ENCODE measurements around the gene TRAF4. TPM values are rescaled to one million over a fixed set of nuclear protein-coding genes. Genes with fewer than 3 reads are reported as not detected.

TRAF4 gene
- total RNA-seq, 1 donor from 2014 or later = 26.5 TPM

DNA sequence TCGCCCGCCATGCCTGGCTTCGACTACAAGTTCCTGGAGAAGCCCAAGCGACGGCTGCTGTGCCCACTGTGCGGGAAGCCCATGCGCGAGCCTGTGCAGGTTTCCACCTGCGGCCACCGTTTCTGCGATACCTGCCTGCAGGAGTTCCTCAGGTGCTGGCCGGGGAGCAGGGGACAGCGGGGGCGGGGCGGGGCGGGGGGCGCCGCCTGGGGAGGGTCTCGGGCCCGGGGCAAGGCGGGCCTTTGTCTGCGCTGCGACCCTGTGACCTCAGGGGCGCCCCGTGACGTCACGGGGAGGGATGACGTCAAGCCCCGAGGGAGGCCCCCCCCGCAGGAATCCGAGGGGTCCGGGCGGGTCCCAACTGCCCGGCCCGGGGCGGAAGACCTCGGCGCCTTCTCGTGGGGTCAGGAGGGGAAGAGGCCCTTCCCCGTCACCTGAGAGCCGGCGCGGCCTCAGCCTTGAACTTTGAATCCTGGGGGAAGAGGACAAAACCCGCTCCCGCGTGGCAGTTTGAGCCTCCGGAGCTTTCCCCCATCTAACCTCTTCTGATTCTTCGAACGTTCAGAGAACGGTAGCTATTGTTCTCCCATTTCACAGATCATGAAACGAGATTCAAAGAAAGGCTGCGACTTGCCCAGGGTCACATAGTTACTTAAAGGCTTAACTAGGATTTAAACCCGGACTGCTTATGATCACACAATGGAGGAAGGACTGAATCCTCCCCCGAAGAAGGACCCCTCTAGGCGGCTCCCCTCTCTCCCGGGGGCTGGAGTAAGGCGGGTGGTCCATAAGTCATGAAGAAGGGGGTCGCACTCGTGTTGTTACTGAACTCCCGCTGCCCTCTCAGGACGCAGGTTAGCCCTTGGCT lies 527 bp downstream of the TRAF4 start:
- no peaks in the 10 kb centered on the region for H3K27me3 ChIP-seq
- H3K36me3 ChIP-seq = peaks cover 0 to 16% of the 10 kb centered on the region in 2 donors
- H3K4me1 ChIP-seq = peaks cover 55% of the 10 kb centered on the region
- no peak for TF ChIP-seq CTCF (IDR thresholded peaks at IDR 0.05)
- TF ChIP-seq POLR2AphosphoS5 (IDR thresholded peaks at IDR 0.05; ENCODE audit: insufficient read depth in 1 of 2, low read depth in 1 of 2) = peak in 1 of 2 donors; percentile 64
- intact Hi-C loops (cut with DNase I) = no loop called here
- H3K4me3 ChIP-seq = peak overlapping the region; percentile 72 to 81
- no peak for DNase-seq (ENCODE audit: extremely low spot score in 2 of 2)
- no peaks in the 10 kb centered on the region for H3K9me3 ChIP-seq
- H3K27ac ChIP-seq = peak overlapping the region; percentile 95

DNA sequence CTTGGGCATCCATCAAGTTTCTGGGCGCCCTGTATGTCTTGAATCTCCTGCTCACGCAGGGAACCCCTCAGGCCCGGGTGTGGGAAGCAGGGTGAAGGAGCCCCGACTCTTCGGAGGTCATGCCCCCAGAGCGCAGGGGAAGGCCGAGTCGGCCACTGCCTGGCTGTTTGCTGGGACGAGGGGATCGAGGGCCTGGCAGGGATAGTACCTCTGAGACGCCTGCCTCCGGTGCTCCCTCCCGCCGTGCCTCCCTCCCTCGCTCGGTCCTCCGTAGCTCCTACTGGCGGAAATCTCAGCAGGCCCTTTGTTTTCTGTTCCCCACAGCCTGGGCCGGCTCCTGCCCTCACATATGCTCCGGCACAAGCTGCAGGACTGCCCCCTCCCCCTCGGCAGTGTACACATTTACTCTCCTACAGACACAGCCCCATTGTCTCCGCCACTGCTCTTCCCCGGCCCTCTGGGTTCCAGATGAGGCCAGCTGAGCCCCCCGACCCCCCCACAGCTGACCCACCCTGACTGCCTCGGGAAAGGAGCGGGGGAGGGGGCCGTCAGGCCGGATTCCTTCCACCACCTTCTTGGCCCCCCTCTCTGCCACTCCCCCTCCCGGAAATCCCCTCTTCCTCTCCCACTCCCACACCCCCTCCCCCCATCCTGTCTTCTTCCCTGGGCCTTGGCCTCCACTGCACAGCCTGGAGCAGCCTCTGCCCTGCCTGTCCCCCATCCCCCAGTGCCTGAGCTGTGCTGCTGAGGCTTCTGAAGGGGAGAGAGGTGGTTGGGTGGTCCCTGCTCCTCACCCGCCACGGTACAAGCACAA lies 1.4 kb downstream of the TRAF4 start:
- intact Hi-C loops (cut with DNase I) = no loop called here
- peak overlapping the region; percentile 72 to 81 for H3K4me3 ChIP-seq
- peaks cover 61% of the 10 kb centered on the region for H3K4me1 ChIP-seq
- peaks cover 0 to 16% of the 10 kb centered on the region in 2 donors for H3K36me3 ChIP-seq
- peak overlapping the region; percentile 95 for H3K27ac ChIP-seq
- no peak for DNase-seq (ENCODE audit: extremely low spot score in 2 of 2)
- H3K9me3 ChIP-seq = no peaks in the 10 kb centered on the region
- no peak for TF ChIP-seq POLR2A (IDR thresholded peaks at IDR 0.05)
- no peak for TF ChIP-seq CTCF (IDR thresholded peaks at IDR 0.05)
- TF ChIP-seq POLR2AphosphoS5 (IDR thresholded peaks at IDR 0.05; ENCODE audit: insufficient read depth in 1 of 2, low read depth in 1 of 2) = no peak
- no peaks in the 10 kb centered on the region for H3K27me3 ChIP-seq

DNA sequence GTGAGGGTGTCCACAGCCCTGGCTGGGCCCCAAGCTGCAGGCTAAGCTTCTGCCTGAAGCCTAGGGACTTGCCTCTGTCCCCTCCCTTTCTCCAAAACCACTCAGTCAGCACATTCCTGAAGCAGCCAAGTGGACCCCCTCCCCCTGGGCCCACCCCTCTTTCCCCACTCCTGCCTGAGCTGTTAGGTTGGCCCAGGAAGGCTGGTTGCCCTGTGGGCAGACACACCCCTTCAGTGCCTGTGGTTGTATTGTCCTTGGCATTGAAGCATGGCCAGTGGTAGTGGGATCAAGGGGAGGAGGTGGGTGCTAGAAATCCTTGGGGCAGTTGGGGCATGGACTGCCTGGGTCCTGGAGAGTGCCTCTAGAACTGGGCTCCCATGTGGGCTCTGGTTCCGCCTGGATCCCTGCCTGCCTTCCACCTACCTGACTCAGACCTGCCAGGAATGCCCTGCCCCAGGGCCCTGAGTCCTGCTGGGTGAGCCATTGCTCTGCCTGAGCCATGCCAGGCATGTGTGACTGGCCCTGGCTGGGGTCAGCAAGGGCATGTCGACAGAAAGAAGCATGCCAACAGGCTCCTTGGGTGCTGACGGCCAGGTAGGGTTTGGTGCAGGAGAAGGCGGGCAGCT lies 2.1 kb downstream of the TRAF4 start:
- no peak for DNase-seq (ENCODE audit: extremely low spot score in 2 of 2)
- Histone ChIP-seq H3K9me3 (no peaks in the 10 kb centered on the region), H3K27ac (peak overlapping the region; percentile 95), H3K4me1 (peaks cover 61% of the 10 kb centered on the region), H3K36me3 (peaks cover 0 to 16% of the 10 kb centered on the region in 2 donors), H3K27me3 (no peaks in the 10 kb centered on the region), H3K4me3 (peak overlapping the region; percentile 72 to 81)
- TF ChIP-seq POLR2AphosphoS5 (IDR thresholded peaks at IDR 0.05; ENCODE audit: insufficient read depth in 1 of 2, low read depth in 1 of 2) (no peak), POLR2A (IDR thresholded peaks at IDR 0.05) (no peak), CTCF (IDR thresholded peaks at IDR 0.05) (no peak)
- intact Hi-C loops (cut with DNase I) = no loop called here

DNA sequence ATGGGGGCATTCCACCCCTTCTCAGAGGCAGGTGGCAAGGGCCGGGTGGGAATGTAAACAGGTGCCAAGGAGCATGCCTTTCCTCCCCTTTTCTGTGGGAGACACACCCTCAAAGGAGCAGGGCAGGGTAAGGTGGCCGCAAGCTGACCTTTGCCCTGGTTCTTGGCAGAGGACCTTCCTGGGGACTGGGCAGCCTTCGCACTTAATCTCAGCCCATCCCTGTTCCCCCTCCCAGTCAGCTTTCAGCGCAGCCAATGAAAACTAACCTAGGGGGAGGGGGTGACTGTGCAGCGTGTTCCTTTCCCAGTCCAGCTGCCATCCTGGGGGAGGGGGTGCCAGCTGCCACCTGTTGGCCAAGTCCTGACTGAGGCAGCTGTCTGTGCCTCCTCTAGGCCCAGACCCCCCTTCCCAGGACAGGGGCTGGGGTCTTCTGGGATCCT lies 2.8 kb downstream of the TRAF4 start:
- no peak for DNase-seq (ENCODE audit: extremely low spot score in 2 of 2)
- no peak for TF ChIP-seq POLR2AphosphoS5 (IDR thresholded peaks at IDR 0.05; ENCODE audit: insufficient read depth in 1 of 2, low read depth in 1 of 2)
- no peak for TF ChIP-seq CTCF (IDR thresholded peaks at IDR 0.05)
- no peak for TF ChIP-seq POLR2A (IDR thresholded peaks at IDR 0.05)
- H3K27ac ChIP-seq = peak overlapping the region; percentile 95
- H3K36me3 ChIP-seq = peaks cover 0 to 16% of the 10 kb centered on the region in 2 donors
- intact Hi-C loops (cut with DNase I) = no loop called here
- no peaks in the 10 kb centered on the region for H3K27me3 ChIP-seq
- peaks cover 61% of the 10 kb centered on the region for H3K4me1 ChIP-seq
- no peaks in the 10 kb centered on the region for H3K9me3 ChIP-seq
- no peak overlapping the region for H3K4me3 ChIP-seq
